Right lung (tissue), 5 donors: ENCODE measurements around the gene PCLO. TPM values are rescaled to one million over a fixed set of nuclear protein-coding genes. Genes with fewer than 3 reads are reported as not detected.

Source experiments
- DNase-seq, 2 donors: peaks; one replicate each; pipeline ENCODE4 v3.0.0-alpha.2; 2013
- polyA plus RNA-seq, 5 donors: library from polyadenylated mRNA; unstranded; fragments of 120-200 nt; gene quantifications; one replicate each; pipeline versions ENCODE4 v1.2.1 to v1.2.3, GENCODE V29; 2013; ENCODE audit warnings: inconsistent platforms in 1 of 5, low replicate concordance in 1 of 5; ENCODE audit not compliant: insufficient read length in 5 of 5, insufficient read depth in 1 of 5

The PCLO gene
- polyA plus RNA-seq, 5 donors = 3.5 to 6.2 (median 5.7) TPM

DNA sequence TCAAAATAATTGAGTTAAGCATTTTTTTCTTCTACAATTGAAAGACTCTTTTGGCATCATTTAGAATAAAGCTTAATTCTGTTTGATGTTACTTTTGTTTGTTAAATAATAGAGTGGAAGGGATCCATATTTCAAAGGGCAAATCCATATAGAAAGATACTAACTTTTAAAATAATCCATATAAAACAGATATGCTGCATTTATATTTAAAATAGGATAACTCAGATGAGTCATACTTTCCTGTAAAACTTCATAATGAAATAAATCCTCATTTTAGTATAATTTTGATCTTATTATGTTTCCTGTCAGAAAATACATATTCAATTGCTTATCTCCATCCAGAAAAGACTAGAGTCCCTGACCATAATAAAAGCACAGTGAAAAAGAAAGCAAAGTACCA lies 323.6 kb downstream of the PCLO start:
- no peak for DNase-seq

DNA sequence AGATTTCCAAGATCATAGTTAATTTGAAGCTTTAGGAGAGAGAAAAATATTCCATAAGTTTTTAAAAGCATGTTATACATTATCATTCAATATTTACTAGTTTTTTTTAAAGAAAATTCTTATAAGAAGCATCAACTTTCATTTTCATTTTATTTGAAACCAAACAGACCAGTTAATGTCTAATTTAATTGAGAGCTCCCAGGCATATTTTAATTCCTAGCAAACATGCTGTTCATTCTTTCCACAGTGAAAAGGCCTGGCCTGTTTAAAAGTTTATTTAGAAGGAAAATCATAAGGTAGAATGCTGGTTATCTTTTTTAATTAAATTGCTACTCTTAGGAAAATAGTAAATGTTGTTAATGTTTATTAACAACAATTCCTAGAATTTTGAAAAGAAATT lies 324.4 kb downstream of the PCLO start:
- no peak for DNase-seq

DNA sequence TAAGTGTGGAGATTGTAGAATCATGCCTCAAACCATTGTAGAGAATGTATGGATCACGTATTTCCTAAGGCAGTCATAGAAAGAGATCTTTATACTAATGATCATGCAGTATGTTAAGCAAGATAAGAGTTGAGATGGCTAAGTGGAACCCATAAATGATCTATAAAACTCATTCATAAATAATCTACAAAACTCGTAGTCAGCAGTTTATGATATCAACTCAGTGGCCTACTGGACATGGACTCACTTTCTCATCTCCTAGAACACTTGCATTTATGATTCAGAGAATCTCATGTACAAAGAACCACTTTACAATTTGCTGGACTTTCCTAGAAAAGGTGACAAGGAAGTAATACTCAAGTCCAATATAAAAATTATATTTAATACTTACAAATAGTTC lies 339.6 kb downstream of the PCLO start:
- no peak for DNase-seq

DNA sequence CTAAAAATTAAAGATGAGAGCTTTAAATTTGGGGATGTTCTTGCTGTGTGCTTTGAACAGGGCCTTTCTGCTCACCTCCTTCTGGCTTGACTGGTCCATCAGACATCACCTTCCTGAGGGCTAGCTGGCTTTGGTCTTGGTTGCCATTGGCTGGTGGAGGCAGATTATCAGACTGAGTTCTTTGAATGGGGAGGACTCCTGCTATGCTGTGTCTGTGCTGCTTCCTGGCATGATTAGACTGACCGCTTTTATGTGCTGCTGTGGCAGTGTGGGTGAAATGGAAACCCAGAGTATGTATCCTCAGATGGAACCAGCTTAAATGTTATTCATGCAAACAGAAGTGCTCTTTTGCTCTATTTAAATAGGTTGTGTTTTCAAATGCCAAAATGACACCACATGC lies 341.6 kb downstream of the PCLO start:
- DNase-seq = no peak

DNA sequence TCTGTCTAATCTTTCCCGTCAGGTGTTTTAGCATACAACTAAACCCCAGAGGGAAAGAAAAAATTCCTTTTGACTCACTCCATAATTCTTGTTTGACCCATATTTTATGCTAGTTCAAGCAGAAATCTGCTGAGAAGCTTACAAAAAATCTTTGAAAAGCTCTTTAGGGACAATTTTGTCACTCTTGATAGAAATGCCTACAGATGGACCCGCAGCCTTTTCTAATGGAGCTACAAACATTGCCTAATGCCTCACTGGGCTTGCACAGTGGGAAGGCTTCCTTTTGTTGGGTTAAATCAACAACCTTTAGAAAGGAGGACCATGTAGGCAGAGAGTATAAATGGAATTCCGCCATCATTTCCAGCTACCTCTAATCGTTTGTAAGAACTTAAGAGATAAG lies 344.5 kb downstream of the PCLO start:
- no peak for DNase-seq

DNA sequence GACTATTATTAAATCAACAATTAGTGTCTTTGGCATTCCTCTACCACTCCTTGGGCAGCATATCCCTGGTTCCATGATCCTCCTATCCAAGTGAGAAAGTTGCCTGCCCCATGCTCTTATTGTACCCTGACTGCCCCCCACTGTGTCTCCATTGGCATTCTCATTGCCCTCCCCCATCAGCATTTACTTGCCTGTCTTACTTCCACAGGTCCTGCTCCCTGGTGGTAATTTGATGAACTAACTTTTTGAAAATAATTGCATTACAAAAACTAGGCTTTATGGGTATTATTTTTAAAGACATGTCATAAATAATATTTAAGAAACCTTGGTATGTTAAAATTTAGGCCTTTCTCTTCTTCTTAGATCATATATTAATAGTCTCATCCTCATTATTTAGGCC lies 346.4 kb downstream of the PCLO start:
- no peak for DNase-seq

DNA sequence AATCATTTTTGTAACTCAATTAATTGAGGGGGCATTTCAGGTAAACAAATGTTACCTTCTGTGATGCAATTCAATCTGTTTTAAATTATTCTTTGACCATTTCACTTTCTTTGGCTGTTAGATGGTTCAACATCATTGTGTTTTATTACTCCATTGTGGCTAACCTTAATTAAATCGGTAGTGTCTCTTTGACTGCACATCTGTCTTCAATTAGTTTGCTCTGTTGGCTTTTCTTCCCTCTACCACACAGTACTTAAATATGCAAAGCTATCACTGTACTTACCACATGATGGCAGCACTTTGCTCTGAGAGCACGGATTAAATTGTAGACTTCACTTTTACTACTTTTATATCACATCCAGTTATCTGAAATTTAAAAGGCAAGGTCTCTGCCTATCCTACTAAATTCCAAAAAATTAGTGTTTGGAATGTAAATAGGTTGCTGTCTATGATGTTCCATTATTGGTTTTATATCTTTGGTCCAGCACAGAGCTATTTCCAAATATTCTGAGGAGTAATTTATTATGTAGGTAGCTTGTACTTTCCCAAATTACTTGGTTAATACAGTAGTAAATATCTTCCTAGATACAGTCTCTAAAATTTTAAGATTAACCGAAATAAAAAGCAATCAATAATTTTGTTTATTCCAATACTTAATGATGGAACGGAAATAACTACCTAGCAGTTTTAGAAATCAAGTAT lies 352.0 kb downstream of the PCLO start:
- DNase-seq = peak; percentile 18 to 29

DNA sequence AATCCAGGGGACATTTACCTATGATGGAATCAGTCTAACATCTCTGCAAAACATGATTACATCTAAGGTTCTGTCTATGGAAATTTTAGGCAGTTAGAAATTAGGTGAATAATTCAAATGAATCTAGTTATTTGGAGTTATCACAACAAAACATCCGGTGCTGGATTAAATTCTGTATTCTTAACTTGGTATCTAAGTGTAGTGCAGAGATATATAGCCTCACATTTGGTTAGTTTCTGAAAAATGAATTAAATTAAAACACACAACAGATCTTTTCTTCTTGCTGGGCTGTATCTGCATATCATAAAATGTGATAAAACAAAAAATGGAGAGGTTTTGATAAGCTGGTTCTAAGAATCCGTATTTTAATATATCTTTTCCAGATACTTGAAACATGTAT lies 354.1 kb downstream of the PCLO start:
- no peak for DNase-seq

DNA sequence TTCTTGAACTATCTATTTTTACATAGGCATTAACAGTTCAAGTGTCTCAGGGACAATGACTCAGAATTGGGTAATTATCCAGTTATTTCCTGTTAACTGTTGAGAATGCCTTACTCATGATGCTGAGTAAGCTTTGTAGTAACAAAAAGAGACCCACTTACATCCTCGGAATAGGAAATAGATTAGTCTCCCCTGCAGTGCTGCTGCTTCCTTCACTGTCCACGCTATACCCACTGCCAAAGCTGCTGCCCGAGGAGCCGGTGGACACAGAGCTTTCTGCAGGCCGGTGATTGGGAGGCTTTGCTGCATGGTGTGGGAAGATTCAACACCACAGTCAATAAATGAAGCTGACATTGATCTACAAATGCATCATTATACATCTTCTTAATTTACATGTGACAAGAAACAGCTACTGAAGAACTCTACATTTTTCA lies 357.1 kb downstream of the PCLO start:
- DNase-seq = no peak

DNA sequence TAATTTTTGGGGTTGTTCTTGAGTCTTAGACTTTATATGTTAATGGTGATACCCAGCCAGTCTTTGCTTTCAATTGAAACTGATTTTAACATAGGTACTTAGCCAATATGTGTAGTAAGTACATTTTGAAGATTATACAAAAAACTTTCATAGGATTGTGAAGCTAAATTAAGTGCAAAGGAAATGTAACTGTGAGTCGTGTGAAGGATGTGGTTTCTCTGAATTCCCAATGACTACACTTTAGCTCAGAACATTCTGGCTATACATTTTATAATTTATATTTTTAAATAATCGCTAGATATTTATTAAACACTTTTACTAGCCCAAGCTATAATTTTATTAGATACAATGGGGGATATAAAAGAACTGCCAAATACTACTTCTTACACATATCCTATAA lies 359.3 kb downstream of the PCLO start:
- no peak for DNase-seq

DNA sequence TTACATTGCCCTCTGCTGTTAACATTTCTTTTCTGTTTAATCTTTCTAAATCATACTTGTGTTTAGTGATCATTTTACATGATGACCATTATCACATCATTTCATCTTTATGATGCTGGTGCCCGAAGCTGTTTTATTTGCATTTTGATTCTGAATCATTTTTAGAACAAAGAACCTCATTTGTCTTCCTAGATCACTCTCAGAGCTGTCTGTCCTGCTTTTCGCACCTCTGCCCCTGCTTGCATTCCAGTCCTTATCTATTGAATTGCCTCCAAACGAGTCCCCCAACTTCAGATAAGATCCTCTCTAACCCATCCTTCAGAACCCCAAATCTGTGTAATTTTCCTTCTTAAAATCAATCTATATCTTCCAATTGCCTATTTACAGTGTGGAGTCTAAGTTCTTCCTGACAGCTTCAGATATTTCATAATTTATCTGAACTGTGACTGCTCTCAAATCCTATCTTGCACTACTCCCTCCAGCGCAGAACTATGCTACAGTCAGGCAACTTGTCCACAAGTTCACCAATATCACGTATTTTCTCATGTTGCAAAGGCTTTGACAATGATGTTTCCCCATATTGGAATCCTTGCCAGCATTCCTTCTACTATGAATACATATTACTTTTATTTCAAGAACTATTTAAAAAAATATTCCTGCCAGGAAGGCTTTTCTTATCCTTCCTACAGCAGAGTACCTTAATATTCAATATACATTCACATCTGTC lies 372.6 kb downstream of the PCLO start:
- DNase-seq = peak; percentile 3 to 13

DNA sequence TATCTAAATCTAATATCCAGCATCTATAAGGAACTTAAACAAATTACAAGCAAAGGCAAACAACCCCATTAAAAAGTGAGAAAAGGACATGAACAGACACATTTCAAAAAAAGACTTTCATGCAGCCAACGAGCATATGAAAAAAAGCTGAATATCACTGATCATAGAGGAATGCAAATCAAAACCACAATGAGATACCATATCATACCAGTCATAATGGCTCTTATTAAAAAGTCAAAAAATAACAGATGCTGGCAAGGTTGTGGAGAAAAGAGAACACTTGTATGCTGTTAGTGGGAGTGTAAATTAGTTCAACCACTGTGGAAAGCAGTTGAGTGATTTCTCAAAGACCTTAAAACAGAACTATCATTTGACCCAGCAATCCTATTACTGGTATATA lies 384.7 kb downstream of the PCLO start:
- DNase-seq = no peak

DNA sequence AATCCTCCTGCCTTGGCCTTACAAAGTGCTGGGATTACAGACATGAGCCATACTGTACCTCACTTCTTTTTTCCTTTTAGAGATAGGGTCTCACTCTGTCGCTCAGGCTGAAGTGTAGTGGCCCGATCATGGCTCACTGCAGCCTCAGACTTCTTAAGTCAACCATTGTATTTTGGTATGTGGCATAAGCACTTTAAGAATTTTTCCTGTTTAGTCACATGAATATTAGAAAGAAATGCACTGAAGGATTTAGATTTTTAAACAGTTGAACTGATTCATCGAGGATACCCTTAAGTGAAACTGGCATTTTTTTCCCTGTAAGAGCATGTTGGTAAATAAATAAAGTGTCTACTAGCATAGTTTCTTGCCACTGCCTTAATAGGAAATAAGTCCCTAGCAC lies 399.8 kb downstream of the PCLO start:
- no peak for DNase-seq

DNA sequence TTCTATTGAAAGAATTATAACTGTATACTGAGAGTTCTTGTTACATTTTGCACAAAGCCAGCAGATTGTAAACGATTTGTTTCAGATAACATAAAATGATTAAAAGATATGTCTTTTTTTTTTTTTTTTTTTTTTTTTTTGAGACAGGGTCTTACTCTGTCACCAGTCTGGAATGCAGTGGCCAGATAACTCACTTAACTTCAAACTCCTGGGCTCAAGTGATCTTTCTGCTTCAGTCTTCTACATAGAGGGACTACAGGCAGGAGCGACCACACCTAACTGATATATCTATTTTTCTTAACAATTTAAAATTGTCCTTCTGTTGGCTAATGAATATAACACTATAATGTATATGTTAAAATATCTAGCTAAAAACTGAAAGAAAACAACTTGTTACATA lies 401.9 kb downstream of the PCLO start:
- DNase-seq = no peak

DNA sequence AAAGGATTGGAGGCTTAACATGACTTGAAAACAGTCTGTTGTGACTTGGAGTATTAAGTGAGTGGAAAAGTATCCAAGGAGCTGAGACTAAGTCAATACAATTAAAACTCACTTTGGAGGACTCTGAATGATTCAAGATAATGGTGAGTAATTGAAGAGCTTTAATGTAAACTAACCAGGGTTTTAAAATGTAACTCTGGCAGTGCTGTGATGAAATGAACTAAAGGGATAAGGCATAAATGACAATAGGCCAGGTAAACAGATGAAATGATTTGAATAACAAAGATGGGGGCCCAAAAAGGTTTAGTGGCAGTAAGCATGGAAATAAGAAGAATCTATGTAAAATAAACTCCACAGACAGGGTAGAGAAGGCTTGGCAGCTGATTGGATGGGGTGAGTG lies 402.6 kb downstream of the PCLO start:
- no peak for DNase-seq

DNA sequence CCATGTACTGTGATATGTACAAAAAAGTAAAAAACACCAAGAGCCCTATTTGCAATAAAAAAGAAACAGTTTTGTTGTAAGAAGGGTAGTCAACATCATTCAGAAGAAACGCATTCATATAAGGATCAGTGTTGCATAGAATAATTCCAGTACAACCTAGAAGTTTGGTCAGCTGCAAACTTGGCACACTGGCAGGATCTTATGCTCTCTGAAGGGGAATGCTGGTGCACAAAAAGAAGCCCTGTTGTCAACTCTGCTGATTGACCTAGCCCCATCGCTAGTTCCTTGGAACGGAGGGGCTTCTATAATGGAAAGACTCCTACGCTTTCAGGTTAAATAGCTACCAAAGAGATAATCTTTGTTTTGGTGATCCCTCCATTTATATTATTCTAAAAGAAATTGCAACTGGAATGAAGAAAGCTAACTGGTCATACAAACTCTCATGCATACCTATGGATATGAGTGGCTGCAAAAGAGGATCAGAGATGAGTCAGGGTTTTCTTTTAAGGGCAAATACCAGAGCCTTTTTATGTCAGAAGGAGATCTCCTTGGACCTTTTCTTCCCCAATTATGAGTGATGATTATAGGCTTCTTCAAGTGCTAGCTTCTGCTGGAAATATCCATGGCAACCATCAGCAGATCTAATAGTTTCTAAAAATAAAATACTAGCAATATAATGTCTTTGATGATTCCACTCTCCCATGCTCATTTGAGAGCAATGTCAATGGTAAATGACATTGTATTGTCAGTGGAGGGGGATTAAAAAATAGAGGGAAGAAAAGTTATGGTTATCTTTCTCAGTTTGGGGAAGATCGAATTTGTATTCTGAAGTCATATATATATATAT lies 406.8 kb downstream of the PCLO start:
- DNase-seq = no peak

DNA sequence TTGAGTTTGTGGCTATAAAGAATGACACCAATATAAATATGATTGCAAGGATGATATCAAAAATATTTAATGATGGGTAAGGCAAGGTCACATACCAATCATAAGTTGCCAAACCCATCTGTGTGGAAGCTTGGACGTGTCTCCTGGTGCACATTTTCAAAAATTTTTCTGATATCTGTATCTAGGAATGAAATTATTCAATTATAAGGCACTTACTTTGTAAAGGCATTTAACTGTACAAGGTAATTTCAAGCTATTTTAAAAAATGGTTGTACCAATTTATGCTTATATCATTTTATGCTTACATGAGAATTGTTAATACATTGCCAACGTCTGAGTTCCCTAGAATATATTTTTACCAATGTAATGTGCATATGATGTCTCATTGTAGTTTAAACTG lies 412.7 kb downstream of the PCLO start:
- DNase-seq = no peak

DNA sequence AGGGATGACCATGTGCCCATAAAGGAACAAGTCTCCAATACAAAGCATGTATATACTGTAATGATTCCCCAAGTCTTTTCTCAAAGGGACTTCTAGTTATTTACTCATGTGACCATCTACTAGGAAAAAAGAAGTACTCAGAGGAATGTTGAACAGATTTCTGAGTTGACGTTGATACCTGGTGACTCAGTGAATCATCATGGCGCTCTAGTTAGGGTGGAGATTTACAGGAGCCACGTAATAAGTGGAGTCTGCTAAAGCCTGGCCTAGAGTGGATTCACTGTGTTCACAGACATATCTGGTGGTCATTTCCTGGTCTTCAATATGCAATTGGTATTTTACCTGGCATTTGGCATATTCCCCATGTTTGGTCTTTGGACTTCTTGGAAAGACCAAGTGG lies 416.9 kb downstream of the PCLO start:
- no peak for DNase-seq

DNA sequence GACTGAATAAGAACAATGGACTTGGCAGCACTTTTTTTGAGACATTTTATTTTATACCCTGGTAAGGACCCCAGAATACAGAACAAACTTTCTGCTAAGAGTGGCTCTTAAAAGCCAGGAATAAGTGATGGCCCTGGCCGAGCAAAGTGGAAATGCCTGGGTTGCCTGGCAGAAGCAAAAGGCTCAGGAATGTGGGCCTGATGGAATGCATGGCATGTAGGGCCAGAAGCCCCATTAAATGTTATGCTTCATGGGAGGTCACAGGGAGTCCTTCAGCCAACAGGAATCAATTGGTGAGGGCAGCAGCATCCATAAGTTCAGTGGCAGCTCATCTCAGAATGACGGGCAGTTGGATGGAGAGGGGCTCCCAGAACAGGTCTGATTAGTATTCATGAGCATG lies 417.6 kb downstream of the PCLO start:
- no peak for DNase-seq

DNA sequence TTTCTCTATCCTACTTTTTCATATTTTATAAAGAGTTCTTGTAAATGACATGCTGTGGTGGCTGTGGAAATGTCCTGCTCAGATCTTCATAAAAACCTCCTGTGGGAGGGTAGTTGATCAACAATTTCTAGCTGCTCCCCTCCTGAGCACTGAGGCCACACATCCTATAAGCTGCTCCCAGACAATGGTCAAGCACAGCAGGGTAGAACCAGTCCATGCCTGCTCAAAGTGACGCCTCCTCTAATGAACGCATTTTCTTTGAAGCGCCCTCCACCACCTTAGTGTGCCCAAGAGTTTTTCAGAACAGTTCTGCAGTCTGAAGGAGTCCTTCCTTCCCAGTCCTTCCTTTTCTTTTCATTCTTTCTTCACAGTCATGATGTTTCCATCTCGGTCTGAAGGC lies 420.5 kb downstream of the PCLO start:
- no peak for DNase-seq

DNA sequence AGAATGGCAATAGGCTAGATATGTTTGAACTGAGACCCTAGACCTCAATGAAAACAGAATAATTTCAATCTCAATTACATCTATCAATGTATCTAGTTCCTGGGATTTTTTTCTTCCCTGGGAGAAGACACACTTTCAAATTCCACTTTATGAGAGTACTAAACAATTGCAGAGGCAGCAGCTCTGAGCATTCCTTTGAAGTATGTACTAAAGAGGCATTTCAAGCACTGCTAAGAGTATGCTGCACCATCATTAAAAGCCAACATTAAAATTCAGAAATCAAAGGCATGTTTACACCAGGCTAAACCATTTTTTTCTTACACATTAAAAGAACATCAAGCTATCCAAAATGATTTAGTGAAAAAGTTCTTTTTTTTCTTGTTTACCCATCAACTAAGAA lies 421.2 kb downstream of the PCLO start:
- DNase-seq = no peak

DNA sequence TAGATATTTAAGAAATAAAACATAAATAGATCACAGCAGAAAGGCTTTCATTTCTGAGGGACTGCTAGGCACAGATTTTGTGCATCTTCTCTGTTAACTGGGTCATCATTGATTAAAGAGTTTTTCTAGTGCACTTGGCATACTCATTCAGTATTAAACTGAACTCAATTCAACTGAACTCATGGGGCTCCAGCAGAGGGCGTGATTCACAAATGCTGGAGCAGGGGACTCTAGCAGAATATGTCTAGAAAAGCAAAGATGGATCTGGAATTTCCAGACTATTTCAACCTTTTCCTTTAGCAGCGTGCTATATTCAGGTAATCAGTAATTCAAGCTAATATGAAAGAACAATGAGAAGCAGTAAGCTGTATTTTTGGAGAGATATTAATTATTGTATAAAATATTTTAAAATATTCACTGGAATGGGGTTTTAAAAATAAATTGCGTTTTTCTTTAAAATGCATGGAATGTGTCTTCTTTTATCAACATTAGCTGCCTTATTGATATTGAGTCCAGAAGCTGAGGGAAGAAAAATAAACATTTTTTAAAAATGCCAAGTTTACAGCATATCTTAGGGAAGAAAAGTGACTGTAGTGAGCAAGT lies 422.3 kb downstream of the PCLO start:
- DNase-seq = no peak
